IMR-90 (cell line): ENCODE results near the gene PPDPF. TPM values are rescaled to one million over a fixed set of nuclear protein-coding genes. Genes with fewer than 3 reads are reported as not detected.

Experiments
- ATAC-seq: fragments of 200-7000 bp; cut with Tn5 transposase; 2 replicates; pipeline ENCODE4 v1.9.1; 2020; ENCODE audit warnings: low read depth, mild to moderate bottlenecking, moderate library complexity
- BruUV-seq: library from RNA; stranded (reverse); fragments of 400-500 nt; replicated peaks from 2 replicates; lab custom pipeline; 2021; lab: Mats Ljungman, UMichigan
- CTCF ChIA-PET: fragments of 300-600 bp; formaldehyde crosslinking; extraction: SDS; loops from one replicate; lab custom pipeline; 2021; ENCODE audit warnings: antibody characterized with exemption; lab: Yijun Ruan, JAX
- POLR2A ChIA-PET: fragments of 300-600 bp; sonication (Branson Sonifier 250); formaldehyde crosslinking; loops from one replicate; lab custom pipeline; 2022; ENCODE audit warnings: antibody characterized with exemption; ENCODE audit not compliant: unreplicated experiment; lab: Charles Lee
- DNase-seq: peaks from one replicate; pipeline ENCODE4 v3.0.0; 2013
- H2AFZ ChIP-seq: replicated peaks from 2 replicates; pipeline ENCODE3; 2013; ENCODE audit warnings: low read length, mild to moderate bottlenecking; ENCODE audit not compliant: poor library complexity
- H2AK5ac ChIP-seq: 2 replicates; pipeline ENCODE4 v1.6.1; 2013; ENCODE audit warnings: low read depth, low read length, inconsistent platforms
- H2AK9ac ChIP-seq: replicated peaks from 2 replicates; pipeline ENCODE3; 2013; ENCODE audit warnings: mild to moderate bottlenecking, low read depth, low read length, moderate library complexity; ENCODE audit not compliant: poor library complexity
- H2BK120ac ChIP-seq: 2 replicates; pipeline ENCODE4 v1.6.1; 2013; ENCODE audit warnings: low read depth, low read length, inconsistent platforms
- H2BK15ac ChIP-seq: 3 replicates; pipeline ENCODE4 v1.6.1; 2013; ENCODE audit warnings: low read depth, low read length, inconsistent platforms
- H2BK20ac ChIP-seq: 2 replicates; pipeline ENCODE4 v1.6.1; 2013; ENCODE audit warnings: low read depth, mild to moderate bottlenecking, inconsistent platforms, low read length, moderate library complexity
- H2BK5ac ChIP-seq: 2 replicates; pipeline ENCODE4 v1.6.1; 2013; ENCODE audit warnings: mild to moderate bottlenecking, low read depth, low read length, inconsistent platforms; ENCODE audit not compliant: poor library complexity, severe bottlenecking
- H3K14ac ChIP-seq: replicated peaks from 2 replicates; pipeline ENCODE4 v1.6.1; 2013; ENCODE audit warnings: low read depth, low read length, inconsistent platforms
- H3K18ac ChIP-seq: 2 replicates; pipeline ENCODE4 v1.6.1; 2013; ENCODE audit warnings: low read depth, low read length, control low read depth
- H3K23ac ChIP-seq: 2 replicates; pipeline ENCODE4 v1.6.1; 2013; ENCODE audit warnings: low read depth, low read length, inconsistent platforms
- H3K27ac ChIP-seq: 2 replicates; pipeline ENCODE4 v1.5.1; 2013; ENCODE audit warnings: mild to moderate bottlenecking, control low read depth, low read length; ENCODE audit not compliant: insufficient read depth
- H3K27me3 ChIP-seq: 2 replicates; pipeline ENCODE4 v1.6.1; 2013; ENCODE audit warnings: low read length; ENCODE audit not compliant: control insufficient read depth, insufficient read depth
- H3K36me3 ChIP-seq: 2 replicates; pipeline ENCODE4 v1.6.1; 2013; ENCODE audit warnings: low read length, mixed read lengths; ENCODE audit not compliant: control insufficient read depth, insufficient read depth
- H3K4ac ChIP-seq: 2 replicates; pipeline ENCODE4 v1.6.1; 2013; ENCODE audit warnings: low read depth, low read length, inconsistent platforms
- H3K4me1 ChIP-seq: 2 replicates; pipeline ENCODE4 v1.6.1; 2013; ENCODE audit warnings: low read length, mixed read lengths; ENCODE audit not compliant: control insufficient read depth, insufficient read depth
- H3K4me2 ChIP-seq: 2 replicates; pipeline ENCODE4 v1.6.1; 2013; ENCODE audit warnings: low read depth, mild to moderate bottlenecking, control low read depth, low read length, moderate library complexity
- H3K4me3 ChIP-seq: 2 replicates; pipeline ENCODE4 v1.5.1; 2013; ENCODE audit warnings: low read depth, mild to moderate bottlenecking, control low read depth, low read length, moderate library complexity; ENCODE audit not compliant: insufficient read depth
- H3K56ac ChIP-seq: 2 replicates; pipeline ENCODE4 v1.6.1; 2013; ENCODE audit warnings: low read length, inconsistent platforms; ENCODE audit not compliant: insufficient read depth; ENCODE audit errors: extremely low read depth
- H3K79me1 ChIP-seq, 2 experiments: 2 replicates each; pipeline ENCODE4 v1.6.1; 2013; ENCODE audit warnings: low read length in 2 of 2, inconsistent platforms in 1 of 2, low read depth in 1 of 2
- H3K9ac ChIP-seq: 2 replicates; pipeline ENCODE4 v1.6.1; 2013; ENCODE audit warnings: low read depth, low read length, control low read depth
- H3K9me1 ChIP-seq: 2 replicates; pipeline ENCODE4 v1.6.1; 2013; ENCODE audit warnings: low read length, inconsistent platforms; ENCODE audit not compliant: insufficient read depth
- H3K9me3 ChIP-seq: 2 replicates; pipeline ENCODE4 v1.6.1; 2013; ENCODE audit warnings: low read length; ENCODE audit not compliant: control insufficient read depth, insufficient read depth
- H4K20me1 ChIP-seq: 2 replicates; pipeline ENCODE4 v1.6.1; 2013; ENCODE audit warnings: low read length, inconsistent platforms; ENCODE audit not compliant: insufficient read depth
- H4K5ac ChIP-seq: 2 replicates; pipeline ENCODE4 v1.6.1; 2013; ENCODE audit warnings: mild to moderate bottlenecking, low read depth, low read length, control low read depth
- H4K8ac ChIP-seq, 2 experiments: 2 replicates each; pipeline ENCODE4 v1.6.1; 2013; ENCODE audit warnings: low read depth in 2 of 2, low read length in 2 of 2, control low read depth in 1 of 2, inconsistent platforms in 1 of 2
- H4K91ac ChIP-seq: 2 replicates; pipeline ENCODE4 v1.6.1; 2013; ENCODE audit warnings: low read depth, low read length, inconsistent platforms; ENCODE audit not compliant: insufficient read depth
- CHD1 ChIP-seq: IDR thresholded peaks from 2 replicates; pipeline ENCODE4 v1.6.1; 2012; ENCODE audit warnings: low read depth, low read length, improper control_type of control experiment
- CTCF ChIP-seq: conservative IDR thresholded peaks from 2 replicates; pipeline ENCODE4 v1.5.1; 2012; ENCODE audit warnings: mild to moderate bottlenecking, low read depth, low read length, improper control_type of control experiment
- MAZ ChIP-seq: IDR thresholded peaks from 2 replicates; pipeline ENCODE4 v1.6.1; 2012; ENCODE audit warnings: low read depth, mild to moderate bottlenecking, low read length, improper control_type of control experiment, moderate library complexity, borderline replicate concordance
- WGBS, 2 experiments: methylation state at CpG; one replicate each; pipeline versions ENCODE4 v1.1.5 to v1.1.7; 2013; ENCODE audit warnings: missing lambda C conversion rate in 2 of 2; ENCODE audit not compliant: insufficient read length in 1 of 2; ENCODE audit errors: extremely low coverage in 2 of 2; 5-methylcytosine and 5-hydroxymethylcytosine counted together
- dilution Hi-C: fragments of 300-500 bp; cut with HindIII; formaldehyde crosslinking; loops from one replicate; pipeline ENCODE4 v1.14.3; 2018; ENCODE audit warnings: low sequenced_read_pairs; ENCODE audit not compliant: unreplicated experiment
- in situ Hi-C: fragments of 300-500 bp; cut with MboI; formaldehyde crosslinking; loops from 3 replicates; pipeline ENCODE4 v1.14.3; 2019; ENCODE audit warnings: low sequenced_read_pairs, inconsistent platforms, mixed read lengths
- intact Hi-C: fragments of 100-400 bp; cut with micrococcal nuclease; formaldehyde crosslinking; loops from 2 replicates; pipeline ENCODE4 v1.10.0; 2022
- polyA plus RNA-seq, 3 experiments: library from polyadenylated mRNA; depleted of rRNA; stranded (reverse); fragments of >200 nt; gene quantifications; 2 replicates each; pipeline ENCODE4 v1.2.3, GENCODE V29; 2012; ENCODE audit warnings: low replicate concordance in 1 of 3
- total RNA-seq: library from RNA; depleted of rRNA; stranded (reverse); fragments of >200 nt; gene quantifications from 2 replicates; pipeline ENCODE4 v1.2.3, GENCODE V29; 2012

Gene PPDPF
- total and polyA plus RNA-seq, 2 of the 4 experiments (the other 2 are of a cell fraction), result 12.9 to 171 TPM

- no peak overlapping the region for H2AK5ac ChIP-seq
- H3K36me3 ChIP-seq, result no peaks in the 10 kb centered on the region
- H2AFZ ChIP-seq, result peak overlapping the region; percentile 98
- no peak for TF ChIP-seq CHD1
- peak; percentile 21; the same call in 1 of the 2 replicates for TF ChIP-seq CTCF
- TF ChIP-seq MAZ, result no peak
- no peak overlapping the region for H3K9ac ChIP-seq
- no peak overlapping the region for H3K18ac ChIP-seq
- H2BK15ac ChIP-seq, result no peak overlapping the region
- no peak overlapping the region for H3K4ac ChIP-seq
- no peak overlapping the region for H4K5ac ChIP-seq
- DNase-seq (peak; percentile 22), ATAC-seq (peak; percentile 33)
- H3K14ac ChIP-seq, result no peak overlapping the region
- H2BK5ac ChIP-seq, result no peak overlapping the region
- no peak overlapping the region for H2BK120ac ChIP-seq
- no peak overlapping the region for H3K23ac ChIP-seq
- in situ Hi-C loops, result loop anchor here (10.0 kb wide), 2 partner anchors 326 to 436 kb away; partner anchors contain the start of genes ABHD16B, SAMD10 and TPD52L2
- no peaks in the 10 kb centered on the region for H4K20me1 ChIP-seq
- dilution Hi-C loops, result no loop called here
- peak overlapping the region; percentile 43 for H2AK9ac ChIP-seq
- H3K4me1 ChIP-seq, result peaks cover 3% of the 10 kb centered on the region; the same call in 1 of the 2 replicates
- no peaks in the 10 kb centered on the region for H3K79me1 ChIP-seq
- WGBS, 2 experiments, result 98% methylated on average over 6 of the region's 27 CpGs; no CpG with 5 or more reads in 1 of the 2 experiments
- H3K27me3 ChIP-seq, result peaks cover 4% of the 10 kb centered on the region; the same call in 1 of the 2 replicates
- 0 out of 2 replicates have a peak overlapping the region, but pooled peaks have one; percentile 12 for H3K4me3 ChIP-seq
- no peaks in the 10 kb centered on the region for H3K9me1 ChIP-seq
- H2BK20ac ChIP-seq, result no peak overlapping the region
- peak overlapping the region; percentile 28; the same call in 1 of the 2 replicates for H3K4me2 ChIP-seq
- no peak overlapping the region for H3K56ac ChIP-seq
- peak overlapping the region in 1 of 2 experiments; percentile 68; a peak in 2 of 4 replicates for H4K8ac ChIP-seq
- BruUV-seq, result no TSS peak
- intact Hi-C loops, result loop anchor here (1.0 to 10.0 kb wide), 5 partner anchors 116 to 582 kb away; partner anchors contain the start of genes RTEL1, STMN3 and UCKL1
- H4K91ac ChIP-seq, result no peak overlapping the region
- no peak overlapping the region; the same call in 1 of the 2 replicates for H3K27ac ChIP-seq
- CTCF ChIA-PET, result interaction anchor here (0.6 to 1.9 kb wide), 7 partner anchors 320 to 579 kb away, joined by 3 to 10 read pairs (median 3); partner anchors contain the start of gene TPD52L2
- H3K9me3 ChIP-seq, result no peaks in the 10 kb centered on the region
- POLR2A ChIA-PET, result interaction anchor here (0.5 kb wide), 1 partner anchor 435 kb away, joined by 3 read pairs; no protein-coding TSS in a partner anchor
These were observed 17.9 kb downstream of the PPDPF start for GRCh38 chr20:63538204-63539091.
